GM19023 (cell line): ENCODE measurements around the gene RTN4RL1.

Experiments
- ATAC-seq: cut with Tn5 transposase; IDR thresholded peaks from one replicate; pipeline ENCODE4 v1.9.1; 2021; ENCODE audit warnings: mild to moderate bottlenecking, moderate library complexity; ENCODE audit not compliant: unreplicated experiment

Gene RTN4RL1

DNA sequence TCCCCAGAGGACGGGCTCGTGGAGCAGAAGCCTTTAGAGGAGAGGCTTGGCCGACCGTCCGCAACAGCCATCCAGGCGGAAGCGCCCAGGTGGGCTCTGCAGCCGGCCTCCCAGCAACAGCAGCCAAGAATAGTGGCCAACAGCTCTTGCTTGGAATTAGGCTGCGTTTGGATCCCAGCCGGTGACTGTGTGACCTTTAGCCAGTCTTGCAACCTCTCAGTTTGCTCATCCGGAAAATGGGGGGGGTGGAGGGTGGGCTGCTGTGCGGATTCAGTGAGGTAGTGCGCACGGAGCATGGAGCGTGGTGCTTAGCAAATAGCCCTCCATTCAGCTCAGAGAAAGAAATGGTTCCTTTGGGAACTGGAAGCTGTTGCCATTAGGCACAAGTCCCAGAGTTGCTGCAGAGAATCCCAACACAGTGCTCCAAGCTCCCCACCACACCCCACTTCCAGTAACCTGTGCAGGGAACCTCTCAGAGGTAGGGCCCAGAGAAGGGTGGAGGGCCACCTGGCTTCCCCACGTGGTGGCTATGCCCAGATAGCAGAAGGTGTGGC lies 46.7 kb downstream of the RTN4RL1 start:
- no peak for ATAC-seq

DNA sequence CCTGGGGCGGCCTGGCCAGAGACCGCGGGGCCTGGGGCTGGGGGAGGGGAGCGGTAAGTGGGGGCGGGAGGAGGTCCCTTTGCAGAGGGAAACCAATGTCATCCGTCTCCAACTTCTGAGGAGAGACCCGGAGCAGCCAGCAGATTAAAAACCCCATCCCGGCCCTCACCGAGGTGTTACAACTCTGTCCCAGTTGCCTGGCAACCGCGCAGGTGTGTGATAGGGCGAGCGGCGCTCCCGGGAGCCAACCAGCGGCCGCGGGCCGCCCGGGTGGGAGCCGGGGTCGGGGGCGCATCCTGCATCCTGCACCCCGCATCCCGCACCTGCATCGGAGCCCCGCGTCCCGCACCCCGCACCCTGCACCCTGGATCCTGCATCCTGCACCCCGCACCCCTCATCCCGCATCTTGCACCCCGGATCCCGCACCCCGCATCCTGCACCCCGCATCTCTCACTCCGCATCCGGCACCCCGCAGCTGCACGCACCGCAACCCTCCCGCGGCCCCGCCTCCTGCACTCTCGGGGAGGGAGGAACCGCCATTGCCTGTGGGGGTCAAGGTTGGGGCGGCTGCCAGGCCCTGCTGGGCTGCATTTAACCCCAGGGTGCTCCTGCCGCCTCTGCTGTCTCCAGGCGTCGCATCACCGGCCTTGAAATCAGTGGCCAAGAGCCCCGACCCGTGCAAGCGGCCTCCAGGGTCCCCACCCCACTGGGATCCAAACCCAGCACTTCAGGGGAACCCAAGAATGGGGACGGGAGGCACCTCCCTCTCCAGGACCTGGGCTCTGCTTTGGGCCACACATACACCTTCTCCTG lies 47.3 kb downstream of the RTN4RL1 start:
- no peak for ATAC-seq

DNA sequence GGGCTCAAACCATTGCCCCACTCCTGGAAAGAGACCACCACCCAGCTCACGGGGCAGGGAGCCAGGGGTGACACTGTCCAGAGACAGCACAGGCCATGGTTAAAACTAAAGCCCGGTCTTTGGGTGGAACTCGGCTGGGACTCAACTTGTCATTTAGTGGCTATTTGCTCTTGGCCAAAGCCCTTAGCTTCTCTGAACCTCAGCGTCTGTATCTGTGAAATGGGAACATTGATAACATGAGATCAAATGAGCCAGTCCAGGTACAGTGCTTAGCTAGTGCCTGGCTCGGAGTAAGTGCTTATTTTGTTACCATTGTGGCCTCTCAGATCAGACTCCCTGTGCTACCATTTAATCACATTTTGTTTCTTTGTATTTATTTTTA lies 48.5 kb downstream of the RTN4RL1 start:
- no peak for ATAC-seq

DNA sequence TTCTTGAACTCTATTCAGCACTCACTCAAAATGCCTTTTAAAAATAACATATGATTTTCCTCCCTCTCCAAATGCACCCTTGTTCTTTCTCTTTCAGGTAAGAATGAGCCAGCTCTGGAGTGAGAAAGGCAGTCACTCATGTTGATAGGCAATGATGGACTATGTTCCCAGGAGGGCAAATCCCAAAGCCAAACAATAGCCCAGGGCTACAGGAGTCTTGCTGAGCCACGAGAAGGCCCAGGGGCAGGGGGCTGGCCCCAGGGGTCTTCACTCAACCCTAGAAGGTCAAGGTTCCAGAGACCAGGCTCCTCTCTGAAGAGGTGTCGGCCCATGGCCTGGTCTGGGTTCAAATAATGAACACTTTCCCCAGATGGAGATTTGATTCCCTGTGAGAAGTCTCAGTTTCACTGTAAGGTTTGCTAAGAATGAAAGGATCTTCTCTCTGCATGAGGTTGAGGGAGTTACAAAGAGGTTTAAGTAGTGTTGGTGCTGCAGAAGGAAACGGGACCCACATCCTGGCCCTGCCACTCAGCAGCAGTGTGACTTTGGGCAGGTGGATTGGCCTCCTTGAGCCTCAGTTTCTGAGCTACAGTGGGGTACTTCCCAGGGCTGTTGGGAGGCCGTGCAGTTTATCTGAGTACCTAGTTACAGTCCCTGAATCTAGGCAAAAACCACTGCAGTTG lies 49.0 kb downstream of the RTN4RL1 start:
- no peak for ATAC-seq

DNA sequence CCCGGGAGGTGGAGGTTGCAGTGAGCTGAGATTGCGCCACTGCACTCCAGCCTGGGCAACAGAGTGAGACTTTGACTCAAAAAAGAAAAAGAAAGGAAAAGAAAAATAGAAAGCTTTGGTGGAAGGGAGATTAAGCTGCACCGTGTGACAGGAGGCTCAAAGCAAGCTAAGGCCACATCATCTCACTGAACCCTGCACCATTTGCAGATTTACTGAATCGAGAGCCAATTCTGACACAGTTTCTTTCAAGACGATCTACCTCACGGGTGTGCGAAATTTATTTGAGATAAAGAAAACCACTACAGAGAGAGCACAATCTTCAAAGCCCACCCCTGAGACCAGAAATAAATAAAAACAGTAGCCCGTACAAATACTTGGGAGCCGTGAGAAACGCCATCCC lies 49.6 kb downstream of the RTN4RL1 start:
- ATAC-seq: no peak

DNA sequence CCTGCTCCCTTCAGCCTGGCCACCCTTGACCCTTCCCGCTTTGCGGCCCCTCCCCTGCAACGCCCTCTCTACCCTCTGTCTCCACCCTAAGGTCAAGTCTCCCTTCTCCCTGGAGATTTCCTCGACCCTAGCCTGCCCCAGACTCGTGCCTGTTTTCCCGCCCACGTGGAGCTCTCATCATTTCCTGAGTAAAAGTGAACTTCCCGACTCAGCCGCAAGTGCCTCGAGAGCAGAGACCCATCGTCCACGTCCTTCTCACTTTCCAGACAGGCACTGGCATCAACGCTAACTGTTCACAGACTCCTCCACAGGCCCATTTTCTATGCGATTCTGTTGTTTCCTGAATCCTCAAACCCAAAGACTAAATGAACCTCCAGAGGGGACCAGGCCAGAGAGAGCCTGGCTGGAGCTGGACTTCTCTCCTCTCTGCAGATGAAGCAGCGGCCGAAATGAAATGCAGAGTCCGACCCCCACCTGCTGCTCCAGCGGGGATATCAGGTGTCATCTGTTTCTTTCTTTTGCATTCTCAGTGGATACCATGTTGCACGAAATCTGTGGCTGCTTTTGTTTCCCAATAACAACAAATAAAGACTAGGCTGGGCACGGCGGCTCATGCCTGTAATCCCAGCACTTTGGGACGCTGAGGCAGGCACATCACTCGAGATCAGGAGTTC lies 52.5 kb downstream of the RTN4RL1 start:
- ATAC-seq: no peak

DNA sequence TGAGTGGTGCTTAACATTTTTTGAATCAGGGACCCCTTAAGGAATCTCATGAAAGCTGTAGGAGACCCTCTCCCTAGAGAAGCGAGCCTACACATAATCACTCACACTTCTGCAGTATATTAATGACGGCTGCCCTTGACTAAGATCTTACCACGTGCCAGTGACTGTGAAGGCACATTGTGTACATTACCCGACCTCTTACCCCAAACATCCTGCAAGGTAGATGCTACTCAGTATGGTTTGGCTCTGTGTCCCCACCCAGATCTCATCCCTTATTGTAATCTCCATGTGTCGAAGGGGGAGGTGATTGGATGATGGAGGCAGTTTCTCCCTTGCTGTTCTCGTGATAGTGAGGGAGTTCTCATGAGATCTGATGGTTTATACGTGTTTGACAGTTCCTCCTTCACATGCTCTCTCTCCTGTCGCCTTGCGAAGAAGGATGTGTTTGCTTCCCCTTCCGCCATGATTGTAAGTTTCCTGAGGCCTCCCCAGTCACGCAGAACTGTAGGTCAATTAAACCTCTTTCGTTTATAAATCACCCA lies 54.2 kb downstream of the RTN4RL1 start:
- ATAC-seq: no peak

DNA sequence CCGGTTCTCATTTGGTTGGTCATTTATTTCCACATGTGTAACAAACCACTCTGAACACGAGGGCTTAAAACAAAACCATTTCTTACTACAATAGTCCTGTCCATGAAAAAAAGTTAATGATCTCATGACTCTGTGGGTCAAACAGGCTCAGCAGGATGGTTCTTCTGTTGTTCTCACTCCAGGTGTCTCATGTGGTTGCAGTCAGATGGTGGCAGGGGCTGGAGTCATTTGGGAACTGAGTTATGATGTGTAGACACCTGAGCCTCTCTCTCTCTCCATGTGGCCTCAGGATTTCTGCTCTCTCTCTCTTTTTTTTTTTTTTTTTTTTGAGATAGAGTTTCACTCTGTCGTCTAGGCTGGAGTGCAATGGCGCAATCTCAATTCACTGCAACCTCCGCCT lies 55.4 kb downstream of the RTN4RL1 start:
- ATAC-seq: no peak

DNA sequence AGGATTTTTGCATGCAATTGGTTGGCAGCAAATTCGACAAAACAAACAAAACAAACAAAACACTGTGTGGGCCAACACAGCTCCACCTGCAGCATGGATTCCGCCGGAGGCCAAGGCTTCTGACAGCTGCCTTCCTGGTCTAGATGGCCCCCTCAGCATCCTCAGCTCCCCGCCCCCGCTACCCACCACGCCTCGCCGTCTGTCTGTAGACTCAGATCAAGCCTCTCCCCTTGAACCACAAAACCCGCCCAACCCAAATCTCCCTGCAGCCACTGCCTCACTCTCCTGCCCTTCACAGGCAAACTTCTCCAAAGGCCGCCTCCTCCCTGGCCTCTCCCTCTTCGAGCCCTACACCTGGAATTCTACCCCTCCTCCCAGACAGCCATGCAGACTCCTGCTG lies 57.9 kb downstream of the RTN4RL1 start:
- ATAC-seq: no peak

DNA sequence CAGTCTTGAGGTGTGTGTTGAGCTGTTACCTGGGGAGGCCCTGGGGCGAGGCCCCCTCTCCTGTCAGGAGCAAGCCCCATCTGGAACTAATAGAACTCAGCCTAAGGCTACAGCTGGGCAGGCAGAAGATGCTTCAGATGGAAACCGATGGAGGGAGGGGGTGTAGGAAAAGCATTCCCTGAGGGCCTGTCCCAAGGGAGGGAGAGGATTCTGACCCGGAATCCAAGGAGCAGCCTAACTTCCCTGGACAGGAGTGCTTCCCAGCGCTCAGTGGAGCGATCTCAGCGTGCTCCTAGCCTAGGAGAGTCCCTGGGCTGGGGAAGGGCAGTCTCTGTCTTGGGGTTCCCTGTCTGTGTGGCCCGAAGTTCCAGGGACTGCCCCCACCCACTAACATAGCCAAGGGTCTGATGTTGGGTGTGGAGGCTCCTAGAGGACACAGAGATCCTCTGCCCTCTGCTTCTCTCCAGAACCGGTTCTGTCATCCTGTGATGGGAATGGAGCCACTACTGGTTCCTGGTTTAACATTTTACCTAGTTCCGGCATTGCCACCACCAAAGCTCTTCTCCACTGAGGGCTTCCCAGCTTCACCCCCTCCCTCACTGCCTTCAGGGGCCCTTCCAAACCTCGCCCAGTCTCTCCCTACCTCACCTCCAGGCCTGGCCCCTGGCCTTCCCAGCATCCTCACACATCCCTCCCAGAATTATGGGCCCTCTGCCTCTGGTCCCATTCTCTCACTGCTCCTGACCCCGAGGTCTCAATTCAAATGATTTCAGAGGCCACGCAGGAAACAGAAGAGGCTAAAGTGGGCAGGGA lies 58.7 kb downstream of the RTN4RL1 start:
- ATAC-seq: no peak

DNA sequence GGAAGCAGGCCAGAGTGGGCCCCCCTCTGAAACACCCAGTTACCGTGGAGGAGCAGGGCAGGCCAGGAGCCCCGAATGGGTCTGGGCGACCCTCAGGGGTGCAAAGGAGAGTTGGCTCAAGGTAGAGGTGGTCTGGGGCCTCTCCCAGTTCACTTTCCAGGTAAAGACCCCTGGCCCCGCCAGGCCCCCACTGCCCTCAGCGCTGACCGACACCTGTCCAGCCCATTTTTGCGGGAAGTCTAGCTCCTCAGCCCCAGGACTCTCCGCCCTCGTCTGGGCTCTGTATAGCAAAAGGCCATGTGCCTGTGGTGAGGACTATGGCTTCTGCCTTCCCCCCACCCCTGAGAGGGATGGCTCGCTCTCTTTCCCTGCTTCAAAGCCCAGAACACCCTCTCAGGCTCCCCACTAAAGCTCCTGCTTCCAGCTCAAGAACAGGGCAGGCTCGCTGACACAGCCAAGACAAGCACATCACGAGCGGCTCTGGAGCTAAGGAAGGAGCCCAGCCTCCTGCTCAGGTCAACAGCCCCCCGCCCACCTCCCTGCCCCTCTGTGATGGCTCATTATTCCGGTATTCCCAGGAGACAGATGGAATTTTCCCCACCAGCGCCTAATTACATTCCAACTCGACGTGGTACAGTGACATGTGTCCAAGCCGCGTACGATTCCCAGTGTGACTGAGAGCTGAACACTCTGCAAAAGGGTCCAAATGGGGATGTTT lies 59.4 kb downstream of the RTN4RL1 start:
- ATAC-seq: no peak

DNA sequence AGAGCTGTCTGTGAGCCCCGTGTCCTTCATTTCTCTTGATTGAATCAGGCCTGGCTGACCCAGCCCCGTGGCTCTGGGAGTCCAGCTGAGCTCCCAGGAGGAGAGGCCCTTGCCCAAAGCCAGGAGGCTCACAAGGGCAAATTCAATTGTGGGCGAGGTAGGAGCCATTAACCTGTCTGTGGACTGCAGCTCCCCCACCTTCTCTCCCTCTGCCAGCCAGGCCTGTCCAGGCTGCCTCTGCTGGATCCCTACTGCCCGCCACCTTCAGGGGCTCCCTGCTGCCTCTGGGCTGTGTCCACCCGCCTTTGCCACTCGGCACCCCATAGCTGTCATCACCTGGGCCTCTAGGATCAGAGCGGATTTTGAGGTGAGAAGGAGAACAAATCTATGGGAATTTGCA lies 61.9 kb downstream of the RTN4RL1 start:
- ATAC-seq: no peak

DNA sequence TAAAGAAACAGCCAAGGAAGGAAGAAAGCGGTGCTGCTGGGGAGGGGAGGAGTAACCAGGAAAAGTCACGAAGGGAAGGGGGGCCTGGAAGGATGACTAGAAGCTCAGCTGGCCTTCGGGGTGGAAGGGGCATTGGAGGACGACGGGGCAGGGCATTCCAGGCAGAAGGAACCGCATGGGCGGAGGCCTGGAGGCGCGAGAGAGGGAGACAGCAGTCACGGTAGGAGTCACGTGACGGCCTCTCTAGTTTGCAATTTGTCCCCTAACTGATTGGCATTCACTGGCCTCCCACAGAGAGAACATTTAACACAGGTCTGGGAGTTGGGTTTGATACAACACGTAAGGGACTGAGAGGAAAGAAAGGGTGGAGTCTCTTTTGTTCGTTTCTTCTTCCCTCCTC lies 63.9 kb downstream of the RTN4RL1 start:
- no peak for ATAC-seq

DNA sequence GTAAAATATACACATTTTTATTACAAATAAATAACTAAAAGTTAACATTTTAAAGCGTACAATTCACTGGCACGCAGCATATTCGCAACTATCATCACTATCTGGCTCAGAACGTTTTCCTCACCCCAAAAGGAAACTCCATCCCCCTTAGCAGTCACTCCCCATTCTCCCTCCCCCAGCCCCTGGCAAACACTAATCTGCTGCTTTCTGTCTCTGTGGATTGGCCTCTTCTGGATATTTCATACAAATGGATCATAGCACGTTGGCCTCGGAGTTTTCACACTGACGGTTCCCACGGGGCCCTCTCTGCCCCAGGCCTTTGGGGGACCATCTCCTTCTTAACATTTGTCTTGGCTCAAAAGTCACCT lies 64.6 kb downstream of the RTN4RL1 start:
- no peak for ATAC-seq

DNA sequence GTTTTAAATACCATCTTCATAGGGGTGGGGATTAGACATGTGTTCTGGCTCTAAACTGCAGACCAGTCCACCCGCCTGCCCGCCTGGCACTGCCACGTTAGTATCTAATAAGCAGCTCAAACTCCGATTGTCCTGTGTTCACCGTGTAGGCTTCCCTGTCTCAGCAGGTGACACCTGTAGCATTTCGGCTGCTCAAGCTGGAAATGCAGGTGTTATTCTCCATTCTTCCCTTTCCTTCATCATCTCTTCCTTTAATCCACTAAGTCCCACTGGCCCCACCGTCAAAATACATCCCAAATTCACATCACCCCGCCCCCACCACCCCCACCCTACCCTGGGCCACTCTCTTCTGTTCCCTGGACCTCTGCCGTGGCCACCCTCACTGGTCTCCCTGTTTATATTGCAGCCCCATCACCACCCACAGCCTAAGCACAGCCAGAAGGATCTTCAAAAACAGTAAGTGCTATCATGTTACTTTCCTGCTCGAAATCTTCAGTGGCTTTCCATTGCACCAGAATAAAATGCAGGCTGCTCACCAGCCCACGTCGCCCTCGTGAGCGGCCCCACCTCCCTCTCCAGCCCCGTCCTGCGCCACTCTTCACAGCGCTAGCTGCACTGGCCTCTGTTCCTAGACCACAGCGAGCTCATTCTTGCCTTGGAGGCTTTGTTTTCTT lies 65.1 kb downstream of the RTN4RL1 start:
- ATAC-seq: no peak

DNA sequence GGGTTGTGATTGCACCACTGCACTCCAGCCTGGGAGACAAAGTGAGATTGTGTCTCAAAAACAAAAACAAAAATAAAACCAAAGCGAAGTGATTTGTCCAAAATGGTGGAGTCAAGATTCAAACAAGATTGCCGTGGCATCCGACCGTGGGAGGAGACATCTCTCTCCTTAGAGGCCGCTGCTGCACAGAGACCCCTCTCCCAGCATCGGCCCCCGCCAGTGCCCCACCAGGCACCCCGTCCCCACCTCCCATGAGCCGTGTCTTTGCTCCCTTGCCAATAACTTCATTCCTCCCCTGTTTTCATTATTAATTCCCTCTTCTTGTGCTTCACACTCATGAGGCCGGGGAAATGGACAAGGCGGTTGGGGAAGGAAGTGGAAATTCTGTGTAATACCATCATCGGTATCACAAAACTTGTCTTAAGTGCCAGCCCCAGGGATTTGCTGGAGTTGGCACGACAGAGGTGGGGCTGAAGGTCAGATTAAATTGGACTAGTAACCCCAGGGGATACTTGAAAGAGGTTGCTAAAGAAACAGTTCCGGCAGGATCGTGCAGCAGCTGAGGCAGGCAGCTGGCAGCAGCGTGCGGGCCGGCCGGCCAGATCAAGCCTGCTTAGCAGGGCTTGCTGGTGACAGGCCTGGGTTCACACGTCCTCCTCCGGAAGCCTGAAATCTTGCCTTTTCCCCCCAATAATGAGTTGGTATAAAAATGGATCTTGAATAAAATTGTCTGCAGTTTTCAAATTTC lies 66.8 kb downstream of the RTN4RL1 start:
- no peak for ATAC-seq

DNA sequence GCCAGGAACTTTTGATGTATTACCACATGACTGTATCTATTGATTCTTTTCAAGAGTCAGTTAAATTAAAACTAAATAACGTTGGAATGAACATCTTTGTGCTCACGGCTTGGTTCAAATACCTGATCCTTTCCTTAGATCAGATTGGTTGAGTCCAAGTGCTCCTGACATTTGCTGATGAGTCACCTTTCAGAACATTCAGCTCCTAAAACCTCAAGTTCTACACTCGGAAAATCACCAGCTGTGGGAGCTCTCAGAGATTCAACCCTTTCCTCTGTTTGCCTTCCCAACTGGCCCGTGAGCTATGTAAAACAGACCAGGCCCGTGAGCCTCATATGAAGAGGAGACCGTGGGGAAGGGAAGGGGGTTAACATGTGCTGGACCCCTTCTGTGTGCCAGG lies 68.1 kb downstream of the RTN4RL1 start:
- no peak for ATAC-seq

DNA sequence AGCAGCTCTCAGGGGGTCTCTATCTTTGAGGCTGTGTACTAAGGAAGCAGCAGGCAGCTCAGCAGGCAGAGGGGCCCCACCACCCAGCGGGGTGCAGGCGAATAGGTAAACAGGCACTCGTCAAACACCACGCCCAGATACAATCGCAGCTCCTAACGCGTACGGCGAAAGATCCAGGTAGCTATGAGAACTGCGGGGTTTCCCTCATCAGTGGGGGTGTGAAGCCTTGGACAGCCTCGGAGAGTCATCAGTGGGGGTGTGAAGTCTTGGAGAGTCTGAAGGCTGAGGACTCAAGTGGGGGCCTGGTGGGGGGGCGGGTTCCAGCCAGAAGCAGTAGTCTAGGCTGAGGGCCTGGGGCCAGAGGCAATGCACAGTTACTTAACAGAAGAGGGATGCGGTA lies 69.0 kb downstream of the RTN4RL1 start:
- no peak for ATAC-seq

DNA sequence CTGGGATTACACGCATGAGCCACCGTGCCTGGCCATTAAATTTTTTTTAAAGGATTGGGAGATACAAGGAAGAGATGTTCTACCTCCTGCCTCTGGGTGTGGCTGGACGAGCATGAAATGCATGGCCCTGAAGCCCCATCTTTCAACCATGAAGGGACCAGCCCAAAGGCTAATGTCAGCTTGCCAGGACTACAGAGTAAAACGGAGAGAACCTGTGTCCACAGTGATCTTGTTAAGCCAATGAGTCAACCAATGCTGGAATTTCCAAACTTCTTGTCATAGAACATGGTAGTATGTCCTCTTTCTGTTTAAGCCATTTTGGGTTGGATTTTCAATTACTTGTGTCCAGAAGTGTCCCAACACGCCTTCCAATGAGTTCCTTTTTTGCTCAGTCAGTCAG lies 71.3 kb downstream of the RTN4RL1 start:
- no peak for ATAC-seq
